ENCODE results near the gene RSF1. TPM values are rescaled to one million over a fixed set of nuclear protein-coding genes. Genes with fewer than 3 reads are reported as not detected.

Gene RSF1
- polyA plus RNA-seq, 1 of the 3 experiments (the other 2 are of a cell fraction), result 8.4 TPM

DNA sequence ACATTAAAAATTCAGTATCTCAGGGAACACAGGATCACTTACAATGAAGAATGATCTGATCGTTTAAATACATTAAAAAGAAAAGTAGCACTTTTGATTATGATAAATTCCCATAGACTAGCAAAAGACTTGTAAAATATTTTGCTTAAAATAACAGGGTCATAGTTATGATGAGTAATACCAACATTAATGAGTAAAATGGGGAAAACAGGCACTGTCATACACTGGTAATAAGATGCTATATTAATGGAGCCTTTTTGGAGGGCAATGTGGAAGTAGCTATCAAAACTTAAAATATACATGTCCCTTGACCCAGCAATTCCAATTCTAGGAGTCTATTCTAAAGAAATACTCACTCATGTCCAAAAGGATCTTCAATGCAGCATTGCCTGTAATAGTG, 121.1 kb downstream of the RSF1 start:
- Histone ChIP-seq H3K9me2 (no peaks in the 10 kb centered on the region), H4K20me1 (ENCODE audit: insufficient read depth) (no peaks in the 10 kb centered on the region), H3K79me2 (ENCODE audit: insufficient read depth) (no peaks in the 10 kb centered on the region), H3K27ac (ENCODE audit: low read depth in 2 of 2, low read length in 1 of 2) (no peak overlapping the region), H3K9me3 (no peaks in the 10 kb centered on the region), H3F3A (replicated peaks; ENCODE audit: insufficient read depth) (no peaks in the 10 kb centered on the region), H3K27me3 (ENCODE audit: insufficient read depth) (no peaks in the 10 kb centered on the region), H3K9ac (no peak overlapping the region), H3K4me2 (no peak overlapping the region), H3K4me3 (ENCODE audit: low read depth in 2 of 2, low read length in 1 of 2) (no peak overlapping the region), H3K4me1 (ENCODE audit: control insufficient read depth in 1 of 2, insufficient read depth in 2 of 2, low read depth in 1 of 2, low read length in 1 of 2) (no peaks in the 10 kb centered on the region; a peak in 1 of 4 replicates), H3K36me3 (replicated peaks in 1 of 2; ENCODE audit: control insufficient read depth in 1 of 2, insufficient read depth in 2 of 2, low read length in 1 of 2) (peaks cover 57 to 70% of the 10 kb centered on the region in 2 experiments), H2AFZ (ENCODE audit: low read depth) (no peak overlapping the region)
- CTCF ChIA-PET, result no interaction called here
- WGBS (ENCODE audit: low lambda C conversion rate), result 89% methylated on average over 1 of the region's 1 CpG
- DNase-seq, result no peak
- TF ChIP-seq IRF3 (IDR thresholded peaks at IDR 0.05; ENCODE audit: low read depth, low read length) (no peak), RCOR1 (IDR thresholded peaks at IDR 0.05; ENCODE audit: low read length) (no peak), MXI1 (IDR thresholded peaks at IDR 0.05; ENCODE audit: low read depth, low read length) (no peak), POLR2AphosphoS5 (IDR thresholded peaks at IDR 0.05; ENCODE audit: low read depth, low read length) (no peak), GATA2 (CRISPR knock-in tag; IDR thresholded peaks at IDR 0.05) (no peak), REST (IDR thresholded peaks at IDR 0.05; ENCODE audit: low read depth, low read length) (no peak), SIN3A (IDR thresholded peaks at IDR 0.05; ENCODE audit: borderline replicate concordance, low read depth, low read length) (no peak), PBX3 (IDR thresholded peaks at IDR 0.05) (no peak), RAD21 (IDR thresholded peaks at IDR 0.05; ENCODE audit: low read length) (no peak)
- POLR2A ChIA-PET, result no interaction called here

GRCh38 chr11:77698896-77699295, 121.6 kb downstream of the RSF1 start:
- Histone ChIP-seq H3K4me2 (no peak overlapping the region), H3K9ac (no peak overlapping the region), H3K27ac (ENCODE audit: low read depth in 2 of 2, low read length in 1 of 2) (no peak overlapping the region), H4K20me1 (ENCODE audit: insufficient read depth) (no peaks in the 10 kb centered on the region), H3K4me3 (ENCODE audit: low read depth in 2 of 2, low read length in 1 of 2) (no peak overlapping the region), H3F3A (replicated peaks; ENCODE audit: insufficient read depth) (no peaks in the 10 kb centered on the region), H3K27me3 (ENCODE audit: insufficient read depth) (no peaks in the 10 kb centered on the region), H3K4me1 (ENCODE audit: control insufficient read depth in 1 of 2, insufficient read depth in 2 of 2, low read depth in 1 of 2, low read length in 1 of 2) (no peaks in the 10 kb centered on the region; a peak in 1 of 4 replicates), H3K79me2 (ENCODE audit: insufficient read depth) (no peaks in the 10 kb centered on the region), H3K9me2 (no peaks in the 10 kb centered on the region), H2AFZ (ENCODE audit: low read depth) (no peak overlapping the region), H3K36me3 (replicated peaks in 1 of 2; ENCODE audit: control insufficient read depth in 1 of 2, insufficient read depth in 2 of 2, low read length in 1 of 2) (peaks cover 61 to 72% of the 10 kb centered on the region in 2 experiments), H3K9me3 (no peaks in the 10 kb centered on the region)
- DNase-seq, result no peak
- ChIA-PET POLR2A (no interaction called here), CTCF (no interaction called here)
- TF ChIP-seq RAD21 (IDR thresholded peaks at IDR 0.05; ENCODE audit: low read length) (no peak), CHD2 (IDR thresholded peaks at IDR 0.05; ENCODE audit: low read length, partially characterized antibody) (no peak), JUND (IDR thresholded peaks at IDR 0.05) (no peak), GABPA (IDR thresholded peaks at IDR 0.05; ENCODE audit: low read depth) (no peak), RFX5 (IDR thresholded peaks at IDR 0.05; ENCODE audit: low read length) (no peak)
- TF ChIP-seq, protein P1, sequence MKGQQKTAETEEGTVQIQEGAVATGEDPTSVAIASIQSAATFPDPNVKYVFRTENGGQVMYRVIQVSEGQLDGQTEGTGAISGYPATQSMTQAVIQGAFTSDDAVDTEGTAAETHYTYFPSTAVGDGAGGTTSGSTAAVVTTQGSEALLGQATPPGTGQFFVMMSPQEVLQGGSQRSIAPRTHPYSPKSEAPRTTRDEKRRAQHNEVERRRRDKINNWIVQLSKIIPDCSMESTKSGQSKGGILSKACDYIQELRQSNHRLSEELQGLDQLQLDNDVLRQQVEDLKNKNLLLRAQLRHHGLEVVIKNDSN (IDR thresholded peaks at IDR 0.05; ENCODE audit: borderline replicate concordance, low read depth), result no peak
- WGBS (ENCODE audit: low lambda C conversion rate), result 97% methylated on average over 2 of the region's 2 CpGs

All from SK-N-SH (cell line).